ENCODE measurements around the gene SYPL1.

DNA sequence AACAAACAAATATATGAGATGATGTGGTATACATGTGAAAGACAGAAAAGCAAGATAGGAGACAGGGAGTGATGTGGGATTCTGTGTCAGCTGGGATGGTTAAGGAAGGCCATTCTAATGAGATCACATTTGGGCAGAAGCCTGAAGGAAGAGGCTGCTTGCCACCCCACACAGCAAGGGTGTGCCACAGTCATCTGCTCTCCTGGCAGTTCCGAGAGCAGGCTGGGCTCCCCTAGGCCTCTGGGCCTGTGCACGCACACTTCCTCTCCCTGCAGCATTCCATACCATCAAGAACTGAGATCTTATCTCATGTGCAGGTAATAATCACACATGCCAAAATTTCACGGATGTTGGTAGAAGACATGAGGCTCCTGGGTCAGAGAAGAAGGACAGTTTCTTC, 43.1 kb downstream of the SYPL1 start:
- TF ChIP-seq POLR2A (IDR thresholded peaks at IDR 0.05) (no peak), POLR2AphosphoS5 (IDR thresholded peaks at IDR 0.05) (peak in 1 of 3 donors; percentile 13)
- TF ChIP-seq, protein P1, sequence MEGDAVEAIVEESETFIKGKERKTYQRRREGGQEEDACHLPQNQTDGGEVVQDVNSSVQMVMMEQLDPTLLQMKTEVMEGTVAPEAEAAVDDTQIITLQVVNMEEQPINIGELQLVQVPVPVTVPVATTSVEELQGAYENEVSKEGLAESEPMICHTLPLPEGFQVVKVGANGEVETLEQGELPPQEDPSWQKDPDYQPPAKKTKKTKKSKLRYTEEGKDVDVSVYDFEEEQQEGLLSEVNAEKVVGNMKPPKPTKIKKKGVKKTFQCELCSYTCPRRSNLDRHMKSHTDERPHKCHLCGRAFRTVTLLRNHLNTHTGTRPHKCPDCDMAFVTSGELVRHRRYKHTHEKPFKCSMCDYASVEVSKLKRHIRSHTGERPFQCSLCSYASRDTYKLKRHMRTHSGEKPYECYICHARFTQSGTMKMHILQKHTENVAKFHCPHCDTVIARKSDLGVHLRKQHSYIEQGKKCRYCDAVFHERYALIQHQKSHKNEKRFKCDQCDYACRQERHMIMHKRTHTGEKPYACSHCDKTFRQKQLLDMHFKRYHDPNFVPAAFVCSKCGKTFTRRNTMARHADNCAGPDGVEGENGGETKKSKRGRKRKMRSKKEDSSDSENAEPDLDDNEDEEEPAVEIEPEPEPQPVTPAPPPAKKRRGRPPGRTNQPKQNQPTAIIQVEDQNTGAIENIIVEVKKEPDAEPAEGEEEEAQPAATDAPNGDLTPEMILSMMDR (IDR thresholded peaks at IDR 0.05), result no peak
